SW 1271 (cell line): ENCODE measurements around the gene ARHGAP1.

Source experiments
- DNase-seq, 2 experiments: peaks; one replicate each; lab custom pipeline; 2025; lab: John Stamatoyannopoulos, UW

The ARHGAP1 gene

DNA sequence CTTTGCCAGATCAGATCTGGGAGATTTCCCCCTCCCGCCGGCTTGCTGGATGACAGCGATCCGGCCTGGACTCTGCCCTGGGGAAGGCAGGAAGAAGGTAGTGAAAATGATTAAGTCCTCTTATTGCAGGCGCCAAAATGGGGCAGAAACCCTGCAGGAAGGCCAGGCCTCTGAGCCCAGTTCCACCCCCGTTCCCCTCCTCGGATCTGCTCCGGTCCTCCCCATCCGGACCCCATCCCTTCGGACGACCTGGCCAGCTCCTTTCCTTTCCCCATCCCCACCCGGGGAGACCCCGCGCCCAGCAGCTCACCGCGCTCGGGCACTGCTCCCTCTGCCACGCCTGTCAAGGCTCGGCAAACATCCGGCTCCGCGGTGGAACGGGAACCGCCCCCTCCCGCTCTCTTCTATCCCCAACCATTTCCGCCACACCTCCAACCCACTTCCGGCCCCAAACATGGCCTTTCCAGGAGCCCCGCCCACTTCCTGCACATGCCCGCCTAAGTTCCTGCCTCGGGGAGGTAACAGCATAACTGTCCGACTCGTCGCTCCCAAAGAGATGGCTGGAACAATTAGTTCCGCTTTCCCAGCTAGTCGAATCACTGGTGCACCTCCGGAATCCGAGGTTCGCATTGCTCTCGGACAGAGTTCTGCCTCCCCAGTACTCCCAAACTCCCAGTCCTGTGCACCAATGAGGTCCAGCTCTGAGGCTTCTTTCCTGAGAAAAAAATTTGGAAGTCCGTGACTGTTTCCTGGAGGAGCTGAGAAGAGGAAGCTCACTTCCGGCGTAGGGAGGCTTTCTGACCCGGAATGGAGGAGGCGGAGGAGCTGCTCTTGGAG, at the start of gene ARHGAP1, which contains the start of gene ZNF408:
ARHGAP1 (minus strand) TSS at position 379 of the 837 bp plus-strand sequence. CDS start 4,512 bp downstream, outside the sequence.
ZNF408 (plus strand) TSS at position 791 of the 837 bp plus-strand sequence; CDS start at position 808, 17 bp downstream.
- peak; percentile 98 for DNase-seq

DNA sequence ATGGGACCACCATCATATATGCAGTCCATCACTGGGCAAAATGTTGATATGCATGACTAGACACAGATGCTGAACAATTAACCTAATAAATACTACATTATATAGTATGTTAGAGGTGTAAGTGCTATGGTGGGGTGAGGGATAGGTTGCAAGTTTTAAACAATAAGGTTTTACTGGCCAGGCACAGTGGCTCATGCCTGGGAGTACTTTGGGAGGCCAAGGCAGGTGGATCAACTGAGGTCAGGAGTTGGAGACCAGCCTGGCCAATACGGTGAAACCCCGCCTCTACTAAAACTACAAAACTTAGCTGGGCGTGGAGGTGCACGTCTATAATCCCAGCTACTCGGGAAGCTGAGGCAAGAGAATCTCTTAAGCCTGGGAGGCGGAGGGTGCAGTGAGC, 46.7 kb upstream of the ARHGAP1 start:
- no peak for DNase-seq

DNA sequence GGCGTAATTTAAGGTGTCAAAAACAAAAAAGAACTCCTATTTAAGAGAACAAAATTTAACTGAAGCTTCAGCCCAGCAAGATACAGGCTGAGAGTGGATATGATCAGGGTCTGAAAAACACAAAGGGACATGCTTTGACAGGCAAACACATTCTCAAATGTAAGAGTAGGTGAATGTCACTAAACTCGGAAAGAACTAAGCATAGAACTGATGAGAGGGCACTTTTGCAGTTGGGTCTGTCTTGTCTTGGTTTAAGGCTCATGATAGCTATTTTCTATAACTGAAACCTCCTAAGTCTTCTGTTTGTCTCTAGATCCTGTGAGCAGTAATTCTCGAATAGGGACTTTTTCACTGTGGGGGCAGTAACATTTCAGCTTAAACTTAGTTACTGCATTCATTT, 45.6 kb upstream of the ARHGAP1 start:
- no peak for DNase-seq

DNA sequence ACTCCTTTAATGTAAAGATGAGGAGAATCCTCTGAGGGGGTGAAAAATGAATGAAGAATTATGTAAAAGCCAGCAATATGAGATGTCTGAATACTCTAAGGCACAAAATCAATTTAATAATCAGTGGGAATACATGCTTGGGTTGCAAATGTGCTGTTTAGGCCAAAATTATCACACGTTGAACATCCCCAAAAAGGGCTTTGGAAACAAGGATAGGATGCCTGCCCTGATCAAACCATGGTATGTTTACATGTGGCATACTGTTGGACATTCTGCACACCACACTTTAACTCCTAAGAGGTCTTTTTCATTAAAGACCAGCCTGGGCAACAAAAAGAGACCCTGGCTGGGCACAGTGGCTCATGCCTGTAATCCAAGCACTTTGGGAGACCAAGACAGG, 44.9 kb upstream of the ARHGAP1 start:
- no peak for DNase-seq

DNA sequence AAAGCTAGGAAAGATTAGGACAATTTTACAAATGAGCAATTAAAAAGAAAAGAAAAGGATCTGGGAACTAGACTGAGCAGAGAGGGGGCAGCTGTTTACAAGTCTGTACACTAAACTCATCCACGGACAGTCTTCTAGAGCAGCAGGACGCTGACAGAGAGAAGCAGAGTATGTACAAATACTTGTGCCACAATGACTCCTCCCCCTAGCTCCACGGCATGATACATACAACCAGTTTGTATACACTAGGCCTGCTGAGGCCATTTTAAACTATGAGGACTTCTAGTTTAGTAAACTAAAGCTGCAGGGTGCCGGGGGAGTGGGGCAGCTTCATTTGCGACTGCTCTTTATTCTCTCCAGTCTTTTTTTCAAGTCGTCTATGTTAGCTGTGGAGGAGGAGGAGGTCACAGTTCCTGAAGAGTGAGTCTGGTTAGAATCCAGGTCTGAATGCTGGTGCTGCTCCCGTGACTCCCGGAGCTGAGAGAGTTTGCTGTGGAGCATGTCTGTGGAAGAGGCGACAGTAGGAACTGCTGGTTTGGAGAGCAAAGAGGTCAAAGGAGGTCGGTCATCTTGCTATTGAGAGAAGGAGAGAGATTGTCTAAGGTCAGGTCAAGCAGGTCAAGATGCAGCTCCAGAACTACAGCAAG, 43.4 kb upstream of the ARHGAP1 start:
- DNase-seq, result no peak

DNA sequence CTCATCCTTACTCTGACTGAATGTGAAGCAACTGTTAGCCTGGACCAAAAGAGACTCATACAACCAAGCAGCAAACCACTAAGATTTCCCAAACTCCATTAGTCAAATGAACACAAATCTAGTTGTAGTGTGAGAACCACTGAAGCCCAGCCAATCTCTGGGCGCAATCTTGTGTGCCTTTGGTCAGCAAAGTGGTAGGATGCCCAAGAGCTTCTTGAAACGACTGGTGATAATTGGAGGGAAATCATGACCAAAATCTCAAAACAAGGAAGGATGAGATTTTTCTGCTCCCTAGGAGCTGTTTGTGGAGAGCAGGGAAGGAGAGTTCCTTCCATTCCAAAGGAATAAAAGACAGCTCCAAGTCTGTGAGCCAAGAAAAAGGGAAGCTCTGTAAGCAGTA, 42.6 kb upstream of the ARHGAP1 start:
- no peak for DNase-seq

DNA sequence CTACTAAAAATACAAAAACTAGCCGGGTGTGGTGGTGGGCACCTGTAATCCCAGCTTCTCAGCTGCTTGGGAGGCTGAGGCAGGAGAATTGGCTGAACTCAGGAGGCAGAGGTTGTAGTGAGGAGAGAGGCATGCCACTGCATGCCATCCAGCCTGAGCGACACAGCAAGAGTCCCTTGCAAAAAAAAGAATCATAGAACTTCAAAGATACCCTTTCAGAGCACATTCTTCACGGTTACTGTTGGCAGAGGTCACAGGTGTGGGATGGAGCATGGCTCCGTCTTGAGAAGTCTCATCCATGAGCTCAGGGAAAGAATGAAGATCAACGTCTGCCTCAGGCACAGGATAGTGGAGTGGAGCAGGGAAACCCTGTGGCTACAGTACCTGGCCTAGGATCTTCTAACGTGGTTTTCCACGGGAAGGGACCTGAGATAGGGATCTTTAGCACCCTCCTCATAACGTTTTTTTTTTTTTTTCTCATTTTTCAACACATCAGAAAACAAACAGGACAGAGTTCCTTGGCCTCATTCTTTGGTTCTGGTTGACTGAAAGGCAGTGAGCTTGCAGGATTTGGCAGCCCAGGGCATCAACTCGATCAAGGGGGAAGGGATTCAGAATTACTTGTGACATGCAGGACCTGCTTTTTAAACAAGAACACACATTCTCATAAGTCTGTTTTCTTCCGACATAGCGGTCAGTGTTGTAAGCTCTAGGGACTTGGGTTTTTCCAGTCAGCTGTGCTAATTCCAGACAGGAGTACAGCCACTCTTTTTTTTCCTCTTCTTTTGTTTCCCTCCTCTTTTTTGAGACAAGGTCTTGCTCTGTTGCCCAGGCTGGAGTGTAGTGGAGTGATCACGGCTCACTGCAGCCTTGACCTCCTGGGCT, 41.4 kb upstream of the ARHGAP1 start:
- no peak for DNase-seq

DNA sequence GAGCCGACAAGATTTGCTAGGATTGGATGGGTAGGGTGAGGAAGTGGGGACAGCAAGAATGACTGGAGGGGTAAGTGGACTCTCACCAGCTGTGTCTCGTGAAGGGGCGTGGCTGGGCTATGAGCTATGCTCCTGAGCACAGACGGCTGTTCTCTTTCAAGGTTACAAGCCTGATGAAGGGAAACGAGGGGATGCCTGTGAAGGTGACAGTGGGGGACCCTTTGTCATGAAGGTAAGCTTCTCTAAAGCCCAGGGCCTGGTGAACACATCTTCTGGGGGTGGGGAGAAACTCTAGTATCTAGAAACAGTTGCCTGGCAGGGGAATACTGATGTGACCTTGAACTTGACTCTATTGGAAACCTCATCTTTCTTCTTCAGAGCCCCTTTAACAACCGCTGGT, 38.5 kb upstream of the ARHGAP1 start:
- no peak for DNase-seq

DNA sequence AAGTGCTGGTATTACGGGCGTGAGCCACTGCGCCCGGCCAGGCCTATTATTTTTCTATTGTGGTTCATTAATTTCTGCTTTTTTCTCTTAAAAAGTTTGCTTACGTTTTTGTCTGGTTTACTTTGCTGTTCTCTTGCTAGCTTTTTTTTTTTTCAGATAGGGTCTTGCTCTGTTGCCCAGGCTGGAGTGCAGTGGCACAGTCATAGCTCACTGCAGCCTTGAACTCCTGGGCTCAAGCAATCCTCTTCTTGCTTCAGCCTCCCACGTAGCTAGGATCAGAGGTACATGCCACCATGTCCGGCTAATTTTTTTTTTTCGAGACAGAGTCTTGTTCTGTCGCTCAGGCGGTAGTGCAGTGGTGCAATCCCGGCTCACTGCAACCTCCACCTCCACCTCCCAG, 37.3 kb upstream of the ARHGAP1 start:
- DNase-seq, result no peak

DNA sequence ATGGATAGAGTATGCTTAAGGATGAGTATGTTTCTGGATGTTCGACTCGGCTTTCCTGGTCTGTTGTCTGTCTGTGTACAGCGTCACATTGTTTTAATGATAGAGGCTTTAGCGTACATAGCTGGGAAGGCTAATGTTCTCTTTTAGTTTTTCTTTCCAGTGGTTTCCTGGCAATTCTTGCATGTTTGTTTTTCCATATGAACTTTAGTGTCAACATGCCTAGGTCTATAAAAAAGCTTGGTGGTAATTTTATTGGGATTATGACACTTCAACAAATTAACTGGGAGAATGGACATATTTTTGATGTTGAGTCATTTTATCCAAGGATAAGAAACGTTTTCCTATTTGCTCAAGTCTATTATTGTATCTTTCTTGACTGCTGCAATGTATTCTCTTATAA, 36.2 kb upstream of the ARHGAP1 start:
- DNase-seq, result no peak

DNA sequence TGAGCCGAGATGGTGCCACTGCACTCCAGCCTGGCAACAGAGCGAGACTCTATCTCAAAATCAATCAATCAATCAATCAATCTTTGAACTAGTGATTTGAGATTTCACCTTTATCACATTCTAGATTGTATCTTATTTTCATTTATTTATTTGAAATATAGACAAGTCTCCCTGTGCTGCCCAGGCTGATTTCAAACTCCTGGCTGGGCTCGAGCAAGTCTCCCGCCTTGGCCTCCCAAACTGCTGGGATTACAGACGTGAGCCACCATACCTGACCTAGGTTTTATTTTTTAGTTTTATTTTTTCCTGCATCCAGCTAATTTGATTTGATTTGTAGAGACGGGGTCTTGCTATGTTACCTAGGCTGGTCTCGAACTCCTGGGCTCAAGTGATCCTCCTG, 35.7 kb upstream of the ARHGAP1 start:
- no peak for DNase-seq

DNA sequence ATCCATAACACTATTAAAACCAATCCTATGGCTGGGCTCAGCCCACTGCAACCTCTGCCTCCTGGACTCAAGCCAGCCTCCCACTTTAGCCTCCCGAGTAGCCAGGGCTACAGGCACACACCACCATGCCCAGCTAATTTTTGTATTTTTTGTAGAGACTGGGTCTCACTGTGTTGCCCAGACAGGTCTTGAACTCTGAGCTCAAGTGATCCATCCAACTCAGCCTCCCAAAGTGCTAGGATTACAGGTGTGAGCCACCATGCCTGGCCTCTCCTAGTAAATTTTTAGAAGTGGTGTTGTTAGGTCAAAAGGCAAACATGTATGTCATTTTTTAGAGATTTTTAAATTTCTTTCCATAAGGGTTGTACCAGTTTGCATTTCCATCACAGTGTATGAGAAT, 32.8 kb upstream of the ARHGAP1 start:
- no peak for DNase-seq

DNA sequence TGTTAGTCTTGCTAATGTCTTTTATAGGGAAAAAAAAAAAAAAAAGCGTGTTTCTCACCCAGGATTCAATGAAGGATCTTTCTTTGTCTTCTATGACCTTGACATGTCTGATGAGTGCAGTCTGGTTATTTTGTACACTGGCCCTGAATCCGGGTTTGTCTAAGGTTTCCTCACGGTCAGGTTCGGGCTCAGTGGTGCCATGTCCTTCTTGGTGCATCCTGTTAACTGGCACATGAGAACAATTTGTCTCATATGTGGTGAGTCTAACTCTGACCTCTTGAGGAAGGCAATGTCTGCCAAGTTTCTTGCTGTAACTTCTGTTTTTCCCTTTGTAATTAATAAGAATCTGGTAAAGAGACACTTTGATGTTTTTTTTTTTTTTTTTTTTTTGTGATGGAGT, 31.1 kb upstream of the ARHGAP1 start:
- no peak for DNase-seq

DNA sequence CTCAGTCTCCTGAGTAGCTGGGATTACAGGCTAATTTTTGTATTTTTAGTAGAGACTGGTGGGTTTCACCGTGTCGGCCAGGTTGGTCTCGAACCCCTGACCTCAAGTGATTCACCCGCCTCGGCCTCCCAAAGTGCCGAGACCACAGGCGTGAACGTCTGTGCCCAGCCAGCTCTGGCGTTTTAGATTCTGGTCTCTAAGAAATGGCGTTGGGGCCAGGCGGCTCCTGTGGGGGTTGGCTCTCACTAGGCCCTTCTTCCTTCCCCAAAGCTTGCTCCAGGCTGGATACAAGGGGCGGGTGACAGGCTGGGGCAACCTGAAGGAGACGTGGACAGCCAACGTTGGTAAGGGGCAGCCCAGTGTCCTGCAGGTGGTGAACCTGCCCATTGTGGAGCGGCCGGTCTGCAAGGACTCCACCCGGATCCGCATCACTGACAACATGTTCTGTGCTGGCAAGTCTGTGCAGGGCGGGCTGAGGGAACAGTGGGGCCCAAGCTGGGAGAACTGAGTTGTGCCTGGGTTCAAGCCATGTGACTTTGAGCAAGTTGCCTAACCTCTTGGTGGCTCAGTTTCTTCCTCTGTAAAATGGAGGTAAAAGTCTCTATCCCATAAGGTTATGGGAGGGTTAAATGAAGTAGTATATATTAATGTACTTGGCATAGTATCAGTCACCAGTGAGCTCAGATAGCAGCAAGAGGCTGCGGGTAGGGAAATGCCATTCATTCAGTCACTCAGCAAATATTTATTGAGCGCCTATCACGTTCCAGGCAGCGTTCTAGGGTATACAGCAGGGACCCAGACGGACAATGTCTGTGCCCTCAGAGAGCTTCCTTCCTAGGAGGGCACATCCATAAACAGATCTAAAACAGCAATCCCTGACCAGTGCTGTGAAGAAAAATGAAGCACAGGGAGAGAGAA, 28.9 kb upstream of the ARHGAP1 start:
- no peak for DNase-seq

DNA sequence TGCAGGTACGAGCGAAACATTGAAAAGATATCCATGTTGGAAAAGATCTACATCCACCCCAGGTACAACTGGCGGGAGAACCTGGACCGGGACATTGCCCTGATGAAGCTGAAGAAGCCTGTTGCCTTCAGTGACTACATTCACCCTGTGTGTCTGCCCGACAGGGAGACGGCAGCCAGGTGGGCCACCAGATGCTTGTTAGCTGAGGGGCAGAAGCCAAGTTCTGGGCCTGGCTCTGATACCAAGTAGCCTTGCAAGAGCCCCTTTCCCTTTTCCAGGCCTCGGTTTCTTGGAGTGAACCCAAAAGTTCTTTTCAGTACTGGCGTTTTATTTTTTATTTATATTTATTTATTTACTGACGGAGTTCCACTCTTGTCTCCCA, 28.2 kb upstream of the ARHGAP1 start:
- no peak for DNase-seq

DNA sequence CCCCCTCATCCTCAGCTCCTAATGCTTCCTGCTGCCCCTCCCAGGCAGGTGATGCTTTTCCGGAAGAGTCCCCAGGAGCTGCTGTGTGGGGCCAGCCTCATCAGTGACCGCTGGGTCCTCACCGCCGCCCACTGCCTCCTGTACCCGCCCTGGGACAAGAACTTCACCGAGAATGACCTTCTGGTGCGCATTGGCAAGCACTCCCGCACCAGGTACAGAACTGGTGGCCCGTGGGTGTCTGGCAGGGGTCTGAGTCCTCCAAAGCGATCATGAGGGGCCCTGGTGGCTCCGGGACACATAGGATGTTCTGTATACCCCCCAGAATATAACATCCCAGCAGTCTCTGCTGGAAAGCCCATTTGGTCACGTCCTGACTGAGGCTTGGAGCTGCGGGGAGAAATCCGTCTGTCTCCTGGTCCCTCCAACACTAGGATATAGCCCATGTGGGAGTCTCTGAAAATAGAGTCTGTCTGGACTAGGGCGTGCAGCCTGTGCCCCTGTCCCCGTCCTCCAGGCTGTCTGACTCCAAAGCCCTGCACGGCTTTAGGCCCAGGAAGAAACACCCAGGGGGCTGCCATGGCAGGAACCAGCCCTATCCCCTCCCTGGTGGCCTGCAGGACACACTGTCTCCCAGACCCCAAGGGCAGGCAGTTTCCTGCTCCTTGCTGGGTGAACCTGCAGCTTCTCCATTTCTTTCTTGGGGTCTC, 27.7 kb upstream of the ARHGAP1 start:
- DNase-seq, result no peak

DNA sequence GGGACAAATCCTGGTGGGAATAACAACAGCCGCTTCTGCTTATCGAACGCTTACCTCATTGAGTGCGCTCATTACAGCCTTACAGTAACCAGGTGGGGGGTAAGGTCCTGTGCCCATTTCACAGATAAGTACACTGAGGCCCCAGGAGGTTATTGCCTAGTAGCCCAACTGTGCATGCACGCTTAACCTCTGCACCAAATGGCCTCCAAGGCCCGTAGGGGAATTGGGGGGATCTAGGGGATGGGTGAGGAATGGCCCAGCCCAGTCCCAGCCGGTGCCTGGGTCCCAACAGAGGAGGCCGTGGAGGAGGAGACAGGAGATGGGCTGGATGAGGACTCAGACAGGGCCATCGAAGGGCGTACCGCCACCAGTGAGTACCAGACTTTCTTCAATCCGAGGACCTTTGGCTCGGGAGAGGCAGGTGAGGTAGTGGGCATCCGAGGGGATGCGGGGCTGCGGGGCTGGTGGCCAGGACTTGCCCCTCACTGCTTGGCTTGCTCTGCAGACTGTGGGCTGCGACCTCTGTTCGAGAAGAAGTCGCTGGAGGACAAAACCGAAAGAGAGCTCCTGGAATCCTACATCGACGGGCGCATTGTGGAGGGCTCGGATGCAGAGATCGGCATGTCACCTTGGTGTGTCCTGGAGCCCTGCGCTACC, 25.9 kb upstream of the ARHGAP1 start:
- no peak for DNase-seq

DNA sequence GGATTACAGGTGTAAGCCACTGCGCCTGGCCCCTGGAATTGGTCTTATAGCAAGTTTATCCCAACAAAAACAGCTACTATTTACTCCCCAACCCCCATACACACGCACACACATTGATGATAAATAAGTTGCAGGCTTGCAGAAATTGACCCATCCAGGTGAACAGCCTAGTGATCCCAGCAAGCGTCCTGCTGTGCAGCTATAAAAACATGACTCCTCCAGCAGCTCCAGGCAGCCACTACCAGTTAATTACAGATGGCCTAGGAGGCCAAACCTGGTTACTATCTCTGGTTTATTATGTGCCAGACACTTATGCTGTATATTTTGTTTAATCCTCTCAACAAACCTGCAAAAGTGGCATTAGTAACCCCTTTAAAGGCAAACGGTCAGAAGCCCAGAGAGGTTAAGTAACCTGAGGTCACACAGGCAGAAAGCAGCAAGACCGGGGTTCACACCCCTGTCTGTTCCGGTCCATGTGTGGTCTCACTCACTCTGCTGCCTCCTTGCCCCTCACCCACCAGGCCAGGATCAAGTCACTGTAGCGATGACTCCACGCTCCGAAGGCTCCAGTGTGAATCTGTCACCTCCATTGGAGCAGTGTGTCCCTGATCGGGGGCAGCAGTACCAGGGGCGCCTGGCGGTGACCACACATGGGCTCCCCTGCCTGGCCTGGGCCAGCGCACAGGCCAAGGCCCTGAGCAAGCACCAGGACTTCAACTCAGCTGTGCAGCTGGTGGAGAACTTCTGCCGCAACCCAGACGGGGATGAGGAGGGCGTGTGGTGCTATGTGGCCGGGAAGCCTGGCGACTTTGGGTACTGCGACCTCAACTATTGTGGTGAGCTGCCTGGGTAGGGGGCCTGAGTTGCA, 25.2 kb upstream of the ARHGAP1 start:
- no peak for DNase-seq

DNA sequence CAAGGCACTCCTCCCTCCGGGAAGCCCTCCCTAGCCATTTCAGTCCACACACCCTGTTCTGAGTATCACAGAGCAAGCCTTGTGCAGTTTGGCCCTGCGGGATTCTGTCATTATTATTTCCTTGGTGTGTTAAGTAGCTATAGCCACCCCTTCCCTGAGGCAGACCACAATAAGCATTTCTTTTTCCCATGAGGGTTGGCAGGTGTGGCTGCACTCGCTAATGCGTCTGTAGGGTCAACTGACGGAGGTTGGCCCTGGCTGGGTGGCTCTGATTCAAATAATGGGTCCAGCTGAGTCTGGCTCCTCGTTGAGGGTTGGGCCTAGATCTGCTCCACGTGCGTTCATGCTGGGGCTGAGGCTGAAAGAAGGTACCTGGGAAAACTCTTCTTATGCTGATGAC, 23.7 kb upstream of the ARHGAP1 start:
- no peak for DNase-seq
